Fibroblast of mammary gland (primary cell): ENCODE measurements around the gene OBSL1.
A peak's percentile ranks its signal among the peaks of the same experiment; 100 is the strongest.

ENCODE experiments used
- DNase-seq: peaks from one replicate; pipeline ENCODE4 v3.0.0-alpha.2; 2010; ENCODE audit warnings: low read depth
- H3K4me3 ChIP-seq: 2 replicates; pipeline ENCODE4 v1.5.1; 2011; ENCODE audit warnings: low read depth, mild to moderate bottlenecking, low read length, moderate library complexity; ENCODE audit not compliant: control insufficient read depth
- TF ChIP-seq, protein P1 (sequence below): conservative IDR thresholded peaks from 2 replicates; pipeline ENCODE4 v1.5.1; 2011; ENCODE audit warnings: low read depth, low read length, inconsistent platforms; ENCODE audit not compliant: control insufficient read depth, insufficient read depth

Gene OBSL1

DNA sequence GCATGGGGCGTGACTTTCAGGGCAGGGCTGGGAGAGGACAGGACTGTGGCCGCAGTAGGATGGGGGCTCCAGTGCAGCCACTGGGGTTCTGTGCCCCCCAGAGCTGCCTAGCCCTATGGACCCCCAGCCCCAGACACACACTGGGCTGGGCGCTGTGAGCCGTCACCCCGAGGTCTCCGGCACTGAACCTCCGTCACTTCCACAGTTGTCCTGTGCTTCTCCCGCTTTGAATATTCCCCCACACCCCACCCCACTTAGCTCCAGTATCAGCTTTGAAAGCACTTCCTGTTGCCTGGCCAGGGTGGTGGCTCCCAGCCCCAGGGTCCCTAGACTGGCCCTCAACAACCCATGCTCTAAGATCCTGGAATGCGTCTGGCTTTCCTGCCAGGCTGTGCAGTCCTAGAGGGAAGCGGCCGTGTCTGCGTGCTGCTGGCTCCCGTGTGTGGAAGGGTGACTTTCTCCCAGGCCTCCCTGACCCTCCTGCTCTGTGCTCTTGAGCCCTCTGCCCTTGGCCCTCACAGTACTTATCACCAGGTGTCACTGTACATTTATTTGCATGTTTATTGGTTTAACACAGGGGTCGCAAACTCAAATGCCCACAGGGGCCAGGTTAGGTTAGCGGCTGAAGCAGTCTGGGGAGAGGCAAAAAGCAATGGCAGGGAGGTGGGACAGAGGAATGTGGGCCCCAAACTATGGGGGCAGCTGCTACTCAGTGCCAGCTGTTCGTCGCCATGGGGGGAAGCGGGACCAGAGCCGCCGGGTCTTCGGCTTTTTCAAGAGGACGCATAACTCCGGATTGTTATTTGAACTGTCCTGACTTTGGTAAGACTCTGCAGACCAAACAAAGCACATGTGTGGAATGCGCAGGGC lies 9.9 kb downstream of the OBSL1 start:
- H3K4me3 ChIP-seq = no peak overlapping the region
- TF ChIP-seq, protein P1, sequence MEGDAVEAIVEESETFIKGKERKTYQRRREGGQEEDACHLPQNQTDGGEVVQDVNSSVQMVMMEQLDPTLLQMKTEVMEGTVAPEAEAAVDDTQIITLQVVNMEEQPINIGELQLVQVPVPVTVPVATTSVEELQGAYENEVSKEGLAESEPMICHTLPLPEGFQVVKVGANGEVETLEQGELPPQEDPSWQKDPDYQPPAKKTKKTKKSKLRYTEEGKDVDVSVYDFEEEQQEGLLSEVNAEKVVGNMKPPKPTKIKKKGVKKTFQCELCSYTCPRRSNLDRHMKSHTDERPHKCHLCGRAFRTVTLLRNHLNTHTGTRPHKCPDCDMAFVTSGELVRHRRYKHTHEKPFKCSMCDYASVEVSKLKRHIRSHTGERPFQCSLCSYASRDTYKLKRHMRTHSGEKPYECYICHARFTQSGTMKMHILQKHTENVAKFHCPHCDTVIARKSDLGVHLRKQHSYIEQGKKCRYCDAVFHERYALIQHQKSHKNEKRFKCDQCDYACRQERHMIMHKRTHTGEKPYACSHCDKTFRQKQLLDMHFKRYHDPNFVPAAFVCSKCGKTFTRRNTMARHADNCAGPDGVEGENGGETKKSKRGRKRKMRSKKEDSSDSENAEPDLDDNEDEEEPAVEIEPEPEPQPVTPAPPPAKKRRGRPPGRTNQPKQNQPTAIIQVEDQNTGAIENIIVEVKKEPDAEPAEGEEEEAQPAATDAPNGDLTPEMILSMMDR = no peak
- no peak for DNase-seq

GRCh38 chr2:219560893-219561178 lies 10.5 kb downstream of the OBSL1 start:
- DNase-seq = no peak
- H3K4me3 ChIP-seq = no peak overlapping the region
- TF ChIP-seq, protein P1 = no peak

DNA sequence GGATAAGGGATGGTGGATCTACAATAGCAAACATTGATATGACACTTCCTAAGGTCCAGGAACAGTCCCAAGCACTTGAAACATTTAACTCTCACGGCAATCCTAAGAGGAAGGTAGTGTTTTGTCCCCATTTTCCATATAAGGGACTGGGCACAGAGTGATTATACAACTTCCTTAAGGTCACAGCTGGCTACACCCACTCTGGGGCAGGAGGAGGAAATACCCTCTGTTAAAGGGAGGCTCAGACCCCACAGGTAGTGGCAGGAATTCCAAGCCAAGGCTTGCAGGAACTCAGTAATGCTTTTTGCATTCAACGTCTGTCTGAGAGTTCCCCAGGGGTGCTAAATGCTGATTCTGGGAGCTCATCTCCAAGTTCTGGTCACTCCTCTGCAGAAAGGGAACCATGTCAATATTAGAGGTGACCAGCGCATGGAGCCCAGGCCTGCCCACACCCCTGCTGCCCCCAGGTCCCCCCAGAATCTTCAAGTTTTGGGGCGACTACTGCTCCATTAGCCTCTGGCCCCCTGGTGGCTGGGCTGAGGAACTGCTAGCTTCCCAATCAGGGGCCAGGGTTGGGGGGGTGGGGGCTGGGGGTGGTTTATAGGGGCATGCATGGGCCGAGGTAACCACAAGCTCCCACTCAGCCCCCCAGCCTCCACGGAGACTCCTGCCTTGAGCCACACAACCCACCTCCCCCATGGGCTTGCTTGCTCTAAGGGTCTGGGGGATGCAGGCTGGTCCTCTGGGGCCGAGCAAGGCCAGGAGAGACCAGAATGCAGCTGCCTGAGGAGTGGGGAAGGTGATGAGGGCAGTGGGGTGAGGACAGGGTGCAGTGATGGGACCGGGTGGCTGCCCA lies 11.1 kb downstream of the OBSL1 start:
- H3K4me3 ChIP-seq = no peak overlapping the region
- TF ChIP-seq, protein P1 = peak; percentile 54
- no peak for DNase-seq

DNA sequence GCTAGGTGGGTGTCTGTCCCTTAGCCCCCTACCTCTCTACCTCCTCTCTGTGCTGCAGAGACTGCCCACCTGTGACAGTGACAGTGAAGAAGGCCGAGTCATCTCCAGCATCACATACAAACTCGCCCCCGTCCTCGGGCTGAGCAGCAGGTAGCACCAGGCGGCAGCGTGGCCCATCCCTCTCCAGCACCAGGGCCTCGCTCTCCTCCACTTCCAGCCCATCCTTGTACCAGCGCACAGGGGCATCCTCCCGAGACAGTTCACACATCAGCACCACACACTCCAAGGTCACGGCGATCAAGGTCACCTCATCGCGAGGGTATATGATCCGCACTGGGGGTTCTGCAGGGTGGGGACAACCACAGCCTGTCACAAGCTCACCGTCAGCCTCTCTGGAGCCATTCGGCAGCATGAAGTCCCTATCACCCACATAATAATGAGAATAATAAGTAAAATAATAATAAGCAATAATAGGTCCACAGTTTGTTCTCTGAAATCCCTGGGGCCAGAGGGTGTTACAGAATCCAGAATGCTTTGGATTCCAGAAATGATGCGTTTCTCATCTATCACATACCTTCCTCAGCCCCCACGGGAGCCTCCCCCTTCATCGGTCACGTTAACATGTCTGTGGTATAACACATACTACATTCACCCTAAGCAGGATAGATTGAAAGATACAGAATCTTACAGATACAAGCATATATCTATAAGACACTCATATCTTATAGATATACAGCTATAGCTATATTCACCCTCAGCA lies 12.0 kb downstream of the OBSL1 start:
- DNase-seq = no peak
- no peak overlapping the region for H3K4me3 ChIP-seq
- TF ChIP-seq, protein P1 = no peak

DNA sequence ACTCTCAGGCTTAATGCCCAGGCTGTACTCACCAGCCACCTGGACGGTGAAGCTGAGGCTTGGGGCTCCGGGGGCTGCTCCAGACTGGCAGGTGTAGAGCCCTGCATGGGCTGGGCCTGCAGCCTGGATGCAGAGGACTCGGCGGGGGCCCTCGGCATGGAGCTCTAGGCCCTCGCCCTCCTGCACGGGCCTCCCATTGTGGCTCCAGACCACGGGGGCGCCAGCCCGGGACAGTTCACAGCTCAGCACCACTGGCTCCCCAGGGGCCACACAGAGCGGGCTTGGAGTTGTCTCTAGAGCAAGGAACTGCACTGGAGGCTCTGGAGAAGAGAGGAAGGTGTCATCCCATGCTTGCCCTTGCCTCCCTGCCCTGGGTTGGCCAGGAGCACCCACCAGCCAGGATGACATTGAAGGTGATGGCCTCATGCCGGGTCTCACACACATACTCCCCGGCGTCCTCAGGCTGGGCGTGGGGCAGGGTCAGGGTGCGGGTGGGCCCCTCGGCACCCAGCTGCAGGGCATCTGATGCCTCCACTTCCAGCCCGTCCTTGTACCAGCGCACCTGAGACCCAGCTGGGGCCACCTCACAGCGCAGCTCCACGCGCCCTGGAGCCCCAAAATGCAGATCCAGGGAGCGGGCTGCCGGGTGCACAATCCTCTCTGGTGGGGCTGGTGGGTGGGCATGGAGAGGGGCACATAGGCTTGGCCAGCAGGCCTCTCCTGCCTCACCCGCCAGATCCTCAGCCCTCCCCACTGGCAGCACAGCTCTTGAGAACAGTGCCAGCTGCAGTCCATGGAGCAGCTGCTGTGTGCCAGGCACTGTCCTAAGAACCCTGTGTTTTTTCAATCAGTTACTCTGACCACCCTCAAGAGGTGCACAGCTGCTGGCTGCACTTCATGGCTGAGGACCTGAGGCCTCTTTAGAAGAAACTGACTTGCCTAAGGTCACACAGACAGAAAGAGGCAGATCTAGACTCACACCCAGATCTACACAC lies 13.3 kb downstream of the OBSL1 start:
- no peak overlapping the region for H3K4me3 ChIP-seq
- no peak for DNase-seq
- TF ChIP-seq, protein P1 = no peak
